Mucosa of stomach (tissue), 1 donor: ENCODE measurements around the gene SINHCAF.
"Not testable (repeated sequence)": the region's sequence is repeated elsewhere in the genome, so short reads cannot be mapped to it uniquely, and the experiment has no call there.

Source experiments
- H3K27me3 ChIP-seq: one replicate; pipeline ENCODE4 v1.7.0; 2013; ENCODE audit warnings: mild to moderate bottlenecking, low read length; ENCODE audit not compliant: control insufficient read depth, insufficient read depth
- H3K36me3 ChIP-seq: one replicate; pipeline ENCODE4 v1.7.0; 2013; ENCODE audit warnings: low read length; ENCODE audit not compliant: control insufficient read depth, insufficient read depth
- H3K4me1 ChIP-seq: one replicate; pipeline ENCODE4 v1.7.0; 2013; ENCODE audit warnings: mild to moderate bottlenecking, low read length; ENCODE audit not compliant: control insufficient read depth, insufficient read depth
- H3K4me3 ChIP-seq: one replicate; pipeline ENCODE4 v1.7.0; 2013; ENCODE audit warnings: low read length
- H3K9ac ChIP-seq: one replicate; pipeline ENCODE4 v1.7.0; 2013; ENCODE audit warnings: mild to moderate bottlenecking, low read length, moderate library complexity
- H3K9me3 ChIP-seq: one replicate; pipeline ENCODE4 v1.7.0; 2013; ENCODE audit warnings: mild to moderate bottlenecking, low read length, moderate library complexity; ENCODE audit not compliant: control insufficient read depth
- donor health status: Pancreatic carcinoma.

Gene SINHCAF

GRCh38 chr12:31325877-31326631, at the start of gene SINHCAF:
Gene SINHCAF (minus strand): TSS chr12:31326150. CDS start chr12:31298204, 27,946 bp downstream.
- H3K36me3 ChIP-seq, result no peaks in the 10 kb centered on the region
- peak within 1 kb of the TSS; percentile 85 for H3K9ac ChIP-seq
- H3K9me3 ChIP-seq, result no peaks in the 10 kb centered on the region
- H3K4me1 ChIP-seq, result peaks cover 8% of the 10 kb centered on the region
- H3K4me3 ChIP-seq, result peak within 1 kb of the TSS; percentile 91
- H3K27me3 ChIP-seq, result no peaks in the 10 kb centered on the region

- H3K27me3 ChIP-seq, H3K36me3 ChIP-seq, H3K9me3 ChIP-seq, H3K4me3 ChIP-seq, H3K9ac ChIP-seq, H3K4me1 ChIP-seq: not testable (repeated sequence)
Measured at GRCh38 chr12:31375422-31375821, 49.5 kb upstream of the SINHCAF start.

GRCh38 chr12:31371256-31371620, 45.3 kb upstream of the SINHCAF start:
- Histone ChIP-seq H3K4me1 (peaks cover 24% of the 10 kb centered on the region), H3K4me3 (no peak overlapping the region), H3K36me3 (no peaks in the 10 kb centered on the region), H3K9ac (no peak overlapping the region), H3K27me3 (no peaks in the 10 kb centered on the region), H3K9me3 (no peaks in the 10 kb centered on the region)

- no peaks in the 10 kb centered on the region for H3K9me3 ChIP-seq
- H3K9ac ChIP-seq, result peak overlapping the region; percentile 51
- no peaks in the 10 kb centered on the region for H3K36me3 ChIP-seq
- peak overlapping the region; percentile 39 for H3K4me3 ChIP-seq
- H3K4me1 ChIP-seq, result peaks cover 24% of the 10 kb centered on the region
- H3K27me3 ChIP-seq, result no peaks in the 10 kb centered on the region
Measured at GRCh38 chr12:31370531-31371255, 44.7 kb upstream of the SINHCAF start.

- Histone ChIP-seq H3K4me3 (peak overlapping the region; percentile 39), H3K27me3 (no peaks in the 10 kb centered on the region), H3K4me1 (peaks cover 24% of the 10 kb centered on the region), H3K36me3 (no peaks in the 10 kb centered on the region), H3K9ac (peak overlapping the region; percentile 51), H3K9me3 (no peaks in the 10 kb centered on the region)
Measured at GRCh38 chr12:31369712-31370521, 44.0 kb upstream of the SINHCAF start.

- H3K36me3 ChIP-seq, result no peaks in the 10 kb centered on the region
- H3K4me1 ChIP-seq, result peaks cover 24% of the 10 kb centered on the region
- no peak overlapping the region for H3K4me3 ChIP-seq
- H3K9me3 ChIP-seq, result no peaks in the 10 kb centered on the region
- no peaks in the 10 kb centered on the region for H3K27me3 ChIP-seq
- H3K9ac ChIP-seq, result peak overlapping the region; percentile 0
Measured at GRCh38 chr12:31368666-31369361, 42.9 kb upstream of the SINHCAF start.

GRCh38 chr12:31366104-31366621, 40.2 kb upstream of the SINHCAF start:
- no peak overlapping the region for H3K4me3 ChIP-seq
- no peaks in the 10 kb centered on the region for H3K36me3 ChIP-seq
- no peaks in the 10 kb centered on the region for H3K27me3 ChIP-seq
- H3K4me1 ChIP-seq, result peaks cover 44% of the 10 kb centered on the region
- H3K9me3 ChIP-seq, result no peaks in the 10 kb centered on the region
- no peak overlapping the region for H3K9ac ChIP-seq

GRCh38 chr12:31363831-31364230, 37.9 kb upstream of the SINHCAF start:
- Histone ChIP-seq H3K36me3 (no peaks in the 10 kb centered on the region), H3K4me3 (no peak overlapping the region), H3K27me3 (no peaks in the 10 kb centered on the region), H3K4me1 (peaks cover 23% of the 10 kb centered on the region), H3K9me3 (no peaks in the 10 kb centered on the region), H3K9ac (no peak overlapping the region)

GRCh38 chr12:31363416-31363809, 37.5 kb upstream of the SINHCAF start:
- peak overlapping the region; percentile 56 for H3K9ac ChIP-seq
- H3K36me3 ChIP-seq, result no peaks in the 10 kb centered on the region
- peaks cover 20% of the 10 kb centered on the region for H3K4me1 ChIP-seq
- H3K27me3 ChIP-seq, result no peaks in the 10 kb centered on the region
- H3K4me3 ChIP-seq, result no peak overlapping the region
- H3K9me3 ChIP-seq, result no peaks in the 10 kb centered on the region

- Histone ChIP-seq H3K9ac (peak overlapping the region; percentile 56), H3K4me3 (peak overlapping the region; percentile 12), H3K4me1 (peaks cover 20% of the 10 kb centered on the region)
Measured at GRCh38 chr12:31362759-31363415, 36.9 kb upstream of the SINHCAF start.

GRCh38 chr12:31362115-31362758, 36.3 kb upstream of the SINHCAF start:
- Histone ChIP-seq H3K4me3 (peak overlapping the region; percentile 12), H3K36me3 (no peaks in the 10 kb centered on the region), H3K27me3 (no peaks in the 10 kb centered on the region), H3K9ac (peak overlapping the region; percentile 56), H3K9me3 (no peaks in the 10 kb centered on the region), H3K4me1 (peaks cover 20% of the 10 kb centered on the region)

More at GRCh38 chr12:31362759-31363415, 36.9 kb upstream of the SINHCAF start:
- H3K27me3 ChIP-seq, result no peaks in the 10 kb centered on the region
- no peaks in the 10 kb centered on the region for H3K9me3 ChIP-seq
- no peaks in the 10 kb centered on the region for H3K36me3 ChIP-seq
